ENCODE measurements around the gene BUB1B.

The BUB1B gene

GRCh38 chr15:40198355-40199085 lies 37.7 kb downstream of the BUB1B start:
- no peaks in the 10 kb centered on the region for H3K4me1 ChIP-seq (ENCODE audit: insufficient read depth, poor library complexity, severe bottlenecking)
- no peaks in the 10 kb centered on the region for H3K27me3 ChIP-seq (ENCODE audit: insufficient read depth, poor library complexity, severe bottlenecking)
- peaks cover 97% of the 10 kb centered on the region for H3K36me3 ChIP-seq (ENCODE audit: low read depth)
- TF ChIP-seq CTCF (IDR thresholded peaks at IDR 0.05; ENCODE audit: poor library complexity, severe bottlenecking), result no peak
- DNase-seq (ENCODE audit: low spot score) (no peak), ATAC-seq (ENCODE audit: low read depth) (no peak)
- H3K9me3 ChIP-seq (ENCODE audit: severe bottlenecking), result no peaks in the 10 kb centered on the region
- H3K4me3 ChIP-seq (ENCODE audit: severe bottlenecking), result no peak overlapping the region
- H3K27ac ChIP-seq (ENCODE audit: poor library complexity, severe bottlenecking), result no peak overlapping the region

- Histone ChIP-seq H3K27me3 (ENCODE audit: insufficient read depth, poor library complexity, severe bottlenecking) (no peaks in the 10 kb centered on the region), H3K4me3 (ENCODE audit: severe bottlenecking) (no peak overlapping the region), H3K36me3 (ENCODE audit: low read depth) (peaks cover 97% of the 10 kb centered on the region), H3K4me1 (ENCODE audit: insufficient read depth, poor library complexity, severe bottlenecking) (no peaks in the 10 kb centered on the region), H3K27ac (ENCODE audit: poor library complexity, severe bottlenecking) (no peak overlapping the region), H3K9me3 (ENCODE audit: severe bottlenecking) (no peaks in the 10 kb centered on the region)
- ATAC-seq (ENCODE audit: low read depth), result no peak
- DNase-seq (ENCODE audit: low spot score), result no peak
- TF ChIP-seq CTCF (IDR thresholded peaks at IDR 0.05; ENCODE audit: poor library complexity, severe bottlenecking), result no peak
These were observed 43.2 kb downstream of the BUB1B start for GRCh38 chr15:40204100-40204499.

GRCh38 chr15:40217166-40217824 lies 56.4 kb downstream of the BUB1B start:
- H3K9me3 ChIP-seq (ENCODE audit: severe bottlenecking), result no peaks in the 10 kb centered on the region
- H3K4me1 ChIP-seq (ENCODE audit: insufficient read depth, poor library complexity, severe bottlenecking), result no peaks in the 10 kb centered on the region
- DNase-seq (ENCODE audit: low spot score) (no peak), ATAC-seq (ENCODE audit: low read depth) (peak; percentile 78)
- peak; percentile 99 for TF ChIP-seq CTCF (IDR thresholded peaks at IDR 0.05; ENCODE audit: poor library complexity, severe bottlenecking)
- H3K4me3 ChIP-seq (ENCODE audit: severe bottlenecking), result no peak overlapping the region
- peaks cover 91% of the 10 kb centered on the region for H3K36me3 ChIP-seq (ENCODE audit: low read depth)
- no peak overlapping the region for H3K27ac ChIP-seq (ENCODE audit: poor library complexity, severe bottlenecking)
- no peaks in the 10 kb centered on the region for H3K27me3 ChIP-seq (ENCODE audit: insufficient read depth, poor library complexity, severe bottlenecking)

GRCh38 chr15:40219801-40220200 lies 58.9 kb downstream of the BUB1B start:
- Histone ChIP-seq H3K27me3 (ENCODE audit: insufficient read depth, poor library complexity, severe bottlenecking) (no peaks in the 10 kb centered on the region), H3K27ac (ENCODE audit: poor library complexity, severe bottlenecking) (no peak overlapping the region), H3K4me3 (ENCODE audit: severe bottlenecking) (no peak overlapping the region), H3K9me3 (ENCODE audit: severe bottlenecking) (no peaks in the 10 kb centered on the region), H3K4me1 (ENCODE audit: insufficient read depth, poor library complexity, severe bottlenecking) (no peaks in the 10 kb centered on the region), H3K36me3 (ENCODE audit: low read depth) (peaks cover 88% of the 10 kb centered on the region)
- TF ChIP-seq CTCF (IDR thresholded peaks at IDR 0.05; ENCODE audit: poor library complexity, severe bottlenecking), result no peak
- DNase-seq (ENCODE audit: low spot score) (no peak), ATAC-seq (ENCODE audit: low read depth) (no peak)

GRCh38 chr15:40222131-40222530 lies 61.3 kb downstream of the BUB1B start:
- DNase-seq (ENCODE audit: low spot score) (no peak), ATAC-seq (ENCODE audit: low read depth) (no peak)
- no peaks in the 10 kb centered on the region for H3K4me1 ChIP-seq (ENCODE audit: insufficient read depth, poor library complexity, severe bottlenecking)
- no peak overlapping the region for H3K4me3 ChIP-seq (ENCODE audit: severe bottlenecking)
- H3K27me3 ChIP-seq (ENCODE audit: insufficient read depth, poor library complexity, severe bottlenecking), result no peaks in the 10 kb centered on the region
- no peaks in the 10 kb centered on the region for H3K9me3 ChIP-seq (ENCODE audit: severe bottlenecking)
- H3K36me3 ChIP-seq (ENCODE audit: low read depth), result peaks cover 93% of the 10 kb centered on the region
- no peak for TF ChIP-seq CTCF (IDR thresholded peaks at IDR 0.05; ENCODE audit: poor library complexity, severe bottlenecking)
- no peak overlapping the region for H3K27ac ChIP-seq (ENCODE audit: poor library complexity, severe bottlenecking)

Measured in RWPE2 (cell line).